Adrenal gland (tissue), 12 donors: Measurements from ENCODE around the gene GMDS. TPM values are rescaled to one million over a fixed set of nuclear protein-coding genes. Genes with fewer than 3 reads are reported as not detected.

ENCODE experiments used
- DNase-seq, 7 donors: peaks; one replicate each; pipeline ENCODE4 v3.0.0-alpha.2; 2019 to 2020
- H3K27ac ChIP-seq, 5 donors: fragments of 200-600 bp; sonication (generic) in 4 of 5; 1 replicate in 3 of 5; 2 replicates in 2 of 5; pipeline versions ENCODE4 v1.5.1 to v1.8.0; 2016 to 2020; ENCODE audit warnings: mild to moderate bottlenecking in 1 of 5
- H3K27me3 ChIP-seq: fragments of 200-600 bp; 2 replicates; pipeline ENCODE4 v1.8.0; 2021
- H3K36me3 ChIP-seq, 2 donors: fragments of 200-600 bp; replicated peaks in 1 of 2; 1 replicate in 1 of 2; 2 replicates in 1 of 2; pipeline versions ENCODE4 v1.5.1 to v1.8.0; 2018 to 2022
- H3K4me1 ChIP-seq, 2 donors: fragments of 200-600 bp; replicated peaks in 1 of 2; 1 replicate in 1 of 2; 2 replicates in 1 of 2; pipeline versions ENCODE4 v1.5.1 to v1.8.0; 2018 to 2021
- H3K4me3 ChIP-seq, 4 donors: fragments of 200-600 bp; sonication (generic) in 3 of 4; one replicate each; pipeline ENCODE4 v1.5.1; 2016 to 2018
- H3K9me3 ChIP-seq, 3 donors: fragments of 200-600 bp; sonication (generic) in 1 of 3; replicated peaks in 1 of 3; 1 replicate in 2 of 3; 2 replicates in 1 of 3; pipeline versions ENCODE4 v1.5.1 to v1.8.0; 2016 to 2021
- POLR2A ChIP-seq, 2 donors: fragments of 450-650 bp; IDR thresholded peaks; one replicate each; pipeline ENCODE4 v1.6.1; 2017; ENCODE audit warnings: antibody characterized with exemption in 2 of 2, mild to moderate bottlenecking in 2 of 2, moderate library complexity in 1 of 2
- WGBS, 4 donors: extraction: QIAGEN DNeasy Blood & Tissue Kit in 2 of 4; methylation state at CpG; one replicate each; pipeline versions ENCODE4 v1.1.5 to v1.1.7; 2013 to 2017; 5-methylcytosine and 5-hydroxymethylcytosine counted together
- intact Hi-C, 2 donors: fragments of 100-400 bp; cut with DNase I; formaldehyde crosslinking; loops; one replicate each; pipeline versions ENCODE4 v1.14.1 to v1.15.0; 2022 to 2023
- polyA plus RNA-seq, 3 donors: library from polyadenylated mRNA; stranded (reverse); fragments of 200-250 nt in 2 of 3; fragments of 350-450 nt in 1 of 3; fragmentation: Illumina TruSeq in 1 of 3; extraction: RNeasy Lipid Tissue Mini Kit (QIAGEN cat#74804) in 1 of 3; gene quantifications; one replicate each; pipeline ENCODE4 v1.2.3, GENCODE V29; 2013 to 2014
- total RNA-seq, 9 donors: library from RNA; depleted of rRNA in 4 of 9; stranded (reverse); fragments of >200 nt in 4 of 9; fragments of 120-200 nt in 1 of 9; fragmentation: NEBNext Ultra II Directional in 1 of 9; extraction: Animal tissue kit (Norgen Biotek cat#: 25700) in 1 of 9; gene quantifications; one replicate each; pipeline versions ENCODE4 v1.1.0 to v1.2.4, GENCODE V29; 2013 to 2023
- TF ChIP-seq, protein P1 (sequence below), 6 experiments: fragments of 450-650 bp in 4 of 6; fragments of 200-600 bp in 2 of 6; sonication (generic) in 1 of 6; IDR thresholded peaks; 1 replicate in 5 of 6; 2 replicates in 1 of 6; pipeline versions ENCODE4 v1.5.1 to v1.8.0; 2016 to 2021; ENCODE audit warnings: antibody characterized with exemption in 6 of 6, mild to moderate bottlenecking in 2 of 6, moderate library complexity in 1 of 6
- donor health status: healthy with polysubstance abuse.
- donor health status: Bipolar disorder and iron deficiency.
- donor health status: DM: yes; HTN: yes; CAD: no.
- donor health status: DM: no; HTN: no; CAD: no.
- donor health status: DM: no; HTN: no; CAD: no.
- donor health status: DM: yes; HTN: yes; CAD: no.

The GMDS gene
- total and polyA plus RNA-seq, 12 donors = 8.5 to 39.2 (median 15.2) TPM

- no peaks in the 10 kb centered on the region for H3K4me1 ChIP-seq
- intact Hi-C loops = no loop called here
- DNase-seq = no peak
- WGBS, 4 donors = 76 to 78% (median 77%) methylated on average over 3 of the region's 3 CpGs
- H3K27ac ChIP-seq = no peak overlapping the region
- no peaks in the 10 kb centered on the region for H3K9me3 ChIP-seq
- H3K27me3 ChIP-seq = no peaks in the 10 kb centered on the region
- no peak overlapping the region for H3K4me3 ChIP-seq
- no peaks in the 10 kb centered on the region for H3K36me3 ChIP-seq
- TF ChIP-seq POLR2A (IDR thresholded peaks at IDR 0.05) = no peak
- TF ChIP-seq, protein P1, sequence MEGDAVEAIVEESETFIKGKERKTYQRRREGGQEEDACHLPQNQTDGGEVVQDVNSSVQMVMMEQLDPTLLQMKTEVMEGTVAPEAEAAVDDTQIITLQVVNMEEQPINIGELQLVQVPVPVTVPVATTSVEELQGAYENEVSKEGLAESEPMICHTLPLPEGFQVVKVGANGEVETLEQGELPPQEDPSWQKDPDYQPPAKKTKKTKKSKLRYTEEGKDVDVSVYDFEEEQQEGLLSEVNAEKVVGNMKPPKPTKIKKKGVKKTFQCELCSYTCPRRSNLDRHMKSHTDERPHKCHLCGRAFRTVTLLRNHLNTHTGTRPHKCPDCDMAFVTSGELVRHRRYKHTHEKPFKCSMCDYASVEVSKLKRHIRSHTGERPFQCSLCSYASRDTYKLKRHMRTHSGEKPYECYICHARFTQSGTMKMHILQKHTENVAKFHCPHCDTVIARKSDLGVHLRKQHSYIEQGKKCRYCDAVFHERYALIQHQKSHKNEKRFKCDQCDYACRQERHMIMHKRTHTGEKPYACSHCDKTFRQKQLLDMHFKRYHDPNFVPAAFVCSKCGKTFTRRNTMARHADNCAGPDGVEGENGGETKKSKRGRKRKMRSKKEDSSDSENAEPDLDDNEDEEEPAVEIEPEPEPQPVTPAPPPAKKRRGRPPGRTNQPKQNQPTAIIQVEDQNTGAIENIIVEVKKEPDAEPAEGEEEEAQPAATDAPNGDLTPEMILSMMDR (IDR thresholded peaks at IDR 0.05) = no peak
Observed at GRCh38 chr6:2203264-2203663, 42.1 kb downstream of the GMDS start.

DNA sequence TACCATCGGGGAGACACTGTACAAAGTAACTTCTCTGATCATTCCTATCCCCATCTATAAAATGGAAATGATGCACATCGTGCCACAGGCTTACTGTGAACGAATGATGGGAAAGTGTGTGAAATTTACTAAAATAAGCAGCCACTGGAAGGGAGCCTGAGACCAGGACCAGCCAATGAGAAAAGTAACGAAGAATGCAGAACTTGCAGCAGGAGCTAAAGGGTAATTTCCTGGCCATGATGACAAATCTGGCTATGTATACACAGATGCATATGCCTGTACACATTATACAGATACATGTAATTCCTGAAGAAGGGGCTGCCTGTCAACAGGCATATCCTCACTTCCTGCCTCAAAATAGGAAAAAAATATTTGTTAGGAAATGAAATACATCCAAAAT is 47.4 kb downstream of the GMDS start:
- Histone ChIP-seq H3K27me3 (no peaks in the 10 kb centered on the region), H3K4me3 (no peak overlapping the region), H3K9me3 (no peaks in the 10 kb centered on the region), H3K36me3 (no peaks in the 10 kb centered on the region), H3K4me1 (peaks cover 0 to 9% of the 10 kb centered on the region in 2 donors), H3K27ac (no peak overlapping the region)
- no peak for DNase-seq
- intact Hi-C loops = loop anchor here (5.0 to 10.0 kb wide), 2 partner anchors 593 to 596 kb away; partner anchors contain the start of gene FOXC1 (in 1 of the 2)
- no peak for TF ChIP-seq POLR2A (IDR thresholded peaks at IDR 0.05)
- TF ChIP-seq, protein P1 (IDR thresholded peaks at IDR 0.05) = no peak
- WGBS, 4 donors = 85 to 91% (median 88%) methylated on average over 4 of the region's 4 CpGs

GRCh38 chr6:2197177-2197671 is 48.2 kb downstream of the GMDS start:
- 41 to 47% (median 44%) methylated on average over 7 of the region's 7 CpGs for WGBS, 4 donors
- Histone ChIP-seq H3K27me3 (no peaks in the 10 kb centered on the region), H3K27ac (no peak overlapping the region), H3K4me3 (no peak overlapping the region), H3K4me1 (peaks cover 0 to 9% of the 10 kb centered on the region in 2 donors), H3K36me3 (no peaks in the 10 kb centered on the region), H3K9me3 (no peaks in the 10 kb centered on the region)
- no peak for TF ChIP-seq POLR2A (IDR thresholded peaks at IDR 0.05)
- TF ChIP-seq, protein P1 (IDR thresholded peaks at IDR 0.05) = no peak
- intact Hi-C loops = loop anchor here (5.0 to 10.0 kb wide), 2 partner anchors 592 to 595 kb away; partner anchors contain the start of gene FOXC1 (in 1 of the 2)
- DNase-seq = peak; percentile 54 to 91 (median 75)

DNA sequence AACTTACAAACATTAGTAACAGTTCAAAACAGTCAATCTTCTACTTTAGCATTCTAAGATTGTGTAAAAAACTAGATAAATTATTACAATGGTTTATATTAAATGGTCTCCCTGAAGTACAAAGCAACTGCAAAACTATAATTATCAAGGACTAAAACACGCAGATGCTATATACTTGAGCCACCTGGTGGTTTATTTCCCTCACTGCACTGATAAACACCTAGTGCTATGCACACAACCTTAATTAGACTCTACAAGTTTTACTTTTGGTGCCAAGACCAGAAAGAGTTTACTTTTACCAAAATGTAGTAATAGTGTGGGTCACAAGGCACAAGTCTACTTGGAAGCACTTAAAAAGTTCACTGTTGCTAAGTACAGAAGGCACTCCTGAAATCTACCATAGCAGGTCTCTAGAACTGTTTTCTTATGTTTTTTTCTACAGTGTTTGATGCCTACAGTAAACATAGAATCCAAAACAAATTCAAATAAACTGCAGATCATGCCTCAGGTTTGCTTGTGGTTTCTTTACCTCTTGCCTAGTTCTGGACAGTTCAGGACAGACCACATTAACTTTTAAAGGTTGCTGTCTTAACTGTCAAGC is 49.2 kb downstream of the GMDS start:
- Histone ChIP-seq H3K9me3 (no peaks in the 10 kb centered on the region), H3K27me3 (no peaks in the 10 kb centered on the region), H3K4me3 (no peak overlapping the region), H3K4me1 (peaks cover 0 to 9% of the 10 kb centered on the region in 2 donors), H3K36me3 (no peaks in the 10 kb centered on the region), H3K27ac (no peak overlapping the region)
- TF ChIP-seq, protein P1 (IDR thresholded peaks at IDR 0.05) = peak; percentile 61 to 77 (median 72)
- TF ChIP-seq POLR2A (IDR thresholded peaks at IDR 0.05) = no peak
- intact Hi-C loops = loop anchor here (5.0 to 10.0 kb wide), 2 partner anchors 591 to 594 kb away; partner anchors contain the start of gene FOXC1 (in 1 of the 2)
- 0 to 11% (median 7%) methylated on average over 1 of the region's 1 CpG for WGBS, 4 donors
- peak in 5 of 7 donors; percentile 18 to 55 (median 33) for DNase-seq
